Activated CD4-positive, alpha-beta T cell treated with anti-CD3 and anti-CD28 coated beads for 36 hours (primary cell): ENCODE measurements around the gene TAF6. TPM values are rescaled to one million over a fixed set of nuclear protein-coding genes. Genes with fewer than 3 reads are reported as not detected.
"Not testable (repeated sequence)": the region's sequence is repeated elsewhere in the genome, so short reads cannot be mapped to it uniquely, and the experiment has no call there.

ENCODE experiments used
- ATAC-seq: fragments of 200-7000 bp; cut with Tn5 transposase; one replicate; pipeline ENCODE4 v1.10.0; 2021; ENCODE audit warnings: mild to moderate bottlenecking, moderate library complexity
- CTCF ChIA-PET: fragments of 350-600 bp; sonication (Branson Sonifier 250); formaldehyde crosslinking; loops from one replicate; lab custom pipeline; 2021; ENCODE audit warnings: antibody characterized with exemption; lab: Charles Lee
- POLR2A ChIA-PET: fragments of 350-600 bp; sonication (Branson Sonifier 250); formaldehyde crosslinking; loops from one replicate; lab custom pipeline; 2021; ENCODE audit warnings: antibody characterized with exemption, inconsistent platforms; lab: Charles Lee
- DNase-seq: peaks from one replicate; pipeline ENCODE4 v3.0.0-alpha.2; 2020
- H3K27ac Mint-ChIP-seq: one replicate; pipeline ENCODE4 v1.8.0; 2021; ENCODE audit warnings: mixed read lengths
- H3K27me3 Mint-ChIP-seq: one replicate; pipeline ENCODE4 v1.8.0; 2021; ENCODE audit warnings: mixed read lengths
- H3K36me3 Mint-ChIP-seq: one replicate; pipeline ENCODE4 v1.8.0; 2021; ENCODE audit warnings: low read depth, mixed read lengths
- H3K4me1 Mint-ChIP-seq: one replicate; pipeline ENCODE4 v1.8.0; 2021; ENCODE audit warnings: mixed read lengths
- H3K4me3 Mint-ChIP-seq: one replicate; pipeline ENCODE4 v1.8.0; 2021; ENCODE audit warnings: mild to moderate bottlenecking, moderate library complexity, mixed read lengths
- H3K9me3 Mint-ChIP-seq: one replicate; pipeline ENCODE4 v1.8.0; 2021; ENCODE audit warnings: low read depth, mixed read lengths
- intact Hi-C, 2 experiments: fragments of 100-400 bp; cut with DNase I in 1 of 2; cut with micrococcal nuclease in 1 of 2; formaldehyde crosslinking; loops; one replicate each; pipeline versions ENCODE4 v1.14.2 to v1.15.1; 2022 to 2024; cut with DNase I, micrococcal nuclease
- total RNA-seq, 2 experiments: library from RNA; stranded (reverse); gene quantifications; one replicate each; pipeline ENCODE4 v1.2.3, GENCODE V29; 2021

The TAF6 gene
- total RNA-seq, 2 experiments from 2014 or later, result 54.3 to 59.5 TPM

GRCh38 chr7:100132126-100132525, 13.0 kb upstream of the TAF6 start:
- ATAC-seq, result no peak
- no peaks in the 10 kb centered on the region for H3K9me3 Mint-ChIP-seq

GRCh38 chr7:100130608-100131453, 11.7 kb upstream of the TAF6 start:
- H3K4me1 Mint-ChIP-seq, result peaks cover 11% of the 10 kb centered on the region
- peak overlapping the region; percentile 33 for H3K4me3 Mint-ChIP-seq

More at GRCh38 chr7:100132126-100132525, 13.0 kb upstream of the TAF6 start:
- intact Hi-C loops, result loop anchor here (1.0 to 5.0 kb wide), 6 partner anchors 89 to 318 kb away; no protein-coding TSS in a partner anchor
- peaks cover 9% of the 10 kb centered on the region for H3K4me1 Mint-ChIP-seq
- no peak for DNase-seq
- no peaks in the 10 kb centered on the region for H3K36me3 Mint-ChIP-seq
- POLR2A ChIA-PET, result interaction anchor here (1.1 kb wide), 1 partner anchor 12 kb away, joined by 4 read pairs; no protein-coding TSS in a partner anchor
- no peak overlapping the region for H3K4me3 Mint-ChIP-seq
- no peak overlapping the region for H3K27ac Mint-ChIP-seq
- no peaks in the 10 kb centered on the region for H3K27me3 Mint-ChIP-seq
- CTCF ChIA-PET, result interaction anchor here (0.6 to 5.0 kb wide), 26 partner anchors 8 to 321 kb away, joined by 3 to 41 read pairs (median 5); partner anchors contain the start of genes CNPY4, GPC2, LAMTOR4 and PVRIG

GRCh38 chr7:100130220-100130607, 11.1 kb upstream of the TAF6 start:
- not testable (repeated sequence) for H3K27ac Mint-ChIP-seq, H3K27me3 Mint-ChIP-seq, DNase-seq, H3K4me3 Mint-ChIP-seq, ATAC-seq, H3K9me3 Mint-ChIP-seq, H3K36me3 Mint-ChIP-seq
- H3K4me1 Mint-ChIP-seq, result peaks cover 17% of the 10 kb centered on the region
- ChIA-PET CTCF (interaction anchor here (0.6 to 5.0 kb wide), 17 partner anchors 10 to 577 kb away, joined by 3 to 41 read pairs (median 9); partner anchors contain the start of genes AP4M1, CNPY4, LAMTOR4 and MCM7), POLR2A (interaction anchor here (1.0 kb wide), 1 partner anchor 19 kb away, joined by 3 read pairs; the partner anchor contains the start of gene LAMTOR4)
- intact Hi-C loops, result loop anchor here (2.0 to 5.0 kb wide), 3 partner anchors 92 to 218 kb away; no protein-coding TSS in a partner anchor

More at GRCh38 chr7:100130608-100131453, 11.7 kb upstream of the TAF6 start:
- POLR2A ChIA-PET, result interaction anchor here (1.0 to 1.1 kb wide), 2 partner anchors 11 to 18 kb away, joined by 3 to 4 read pairs; partner anchors contain the start of gene LAMTOR4
- DNase-seq, result peak; percentile 94
- Mint-ChIP-seq H3K9me3 (no peaks in the 10 kb centered on the region), H3K27me3 (no peaks in the 10 kb centered on the region), H3K27ac (no peak overlapping the region), H3K36me3 (peaks cover 3% of the 10 kb centered on the region)
- peak; percentile 24 for ATAC-seq
- intact Hi-C loops, result loop anchor here (1.0 to 5.0 kb wide), 6 partner anchors 50 to 219 kb away; partner anchors contain the start of gene ZNF3 (in 1 of the 2)
- CTCF ChIA-PET, result interaction anchor here (0.5 to 5.0 kb wide), 24 partner anchors 10 to 328 kb away, joined by 3 to 41 read pairs (median 5); partner anchors contain the start of genes AP4M1, CNPY4, LAMTOR4 and MCM7

- ChIA-PET CTCF (interaction anchor here (0.6 to 2.2 kb wide), 10 partner anchors 10 to 235 kb away, joined by 3 to 9 read pairs (median 3); partner anchors contain the start of gene LAMTOR4), POLR2A (interaction anchor here (0.5 to 1.2 kb wide), 4 partner anchors 15 to 300 kb away, joined by 3 to 7 read pairs (median 3); partner anchors contain the start of gene ZCWPW1)
- intact Hi-C loops, result loop anchor here (5.0 kb wide), 4 partner anchors 46 to 459 kb away; partner anchors contain the start of genes FBXO24 (in 1 of the 2), GPC2 (in 1 of the 2), LRCH4 (in 1 of the 2) and STAG3 (in 1 of the 2)
- H3K4me1 Mint-ChIP-seq, result peaks cover 28% of the 10 kb centered on the region
- H3K9me3 Mint-ChIP-seq, result no peaks in the 10 kb centered on the region
- H3K27ac Mint-ChIP-seq, result peak overlapping the region; percentile 24
- ATAC-seq (no peak), DNase-seq (peak; percentile 28)
- peaks cover 12% of the 10 kb centered on the region for H3K36me3 Mint-ChIP-seq
- H3K27me3 Mint-ChIP-seq, result no peaks in the 10 kb centered on the region
- H3K4me3 Mint-ChIP-seq, result peak overlapping the region; percentile 93
Measured at GRCh38 chr7:100128637-100128963, 9.4 kb upstream of the TAF6 start.

GRCh38 chr7:100127866-100128636, 8.9 kb upstream of the TAF6 start:
- no peaks in the 10 kb centered on the region for H3K27me3 Mint-ChIP-seq
- peak overlapping the region; percentile 93 for H3K4me3 Mint-ChIP-seq
- CTCF ChIA-PET, result interaction anchor here (0.6 to 2.2 kb wide), 7 partner anchors 11 to 90 kb away, joined by 3 to 9 read pairs (median 3); partner anchors contain the start of gene LAMTOR4
- no peaks in the 10 kb centered on the region for H3K9me3 Mint-ChIP-seq
- ATAC-seq (peak; percentile 5), DNase-seq (peak; percentile 58)
- POLR2A ChIA-PET, result interaction anchor here (0.5 to 1.2 kb wide), 3 partner anchors 14 to 301 kb away, joined by 3 to 7 read pairs (median 3); partner anchors contain the start of gene ZCWPW1
- peak overlapping the region; percentile 83 for H3K27ac Mint-ChIP-seq
- H3K36me3 Mint-ChIP-seq, result peaks cover 12% of the 10 kb centered on the region
- peaks cover 28% of the 10 kb centered on the region for H3K4me1 Mint-ChIP-seq
- intact Hi-C loops, result loop anchor here (1.0 to 5.0 kb wide), 16 partner anchors 9 to 459 kb away; partner anchors contain the start of genes AP4M1 (in 2 of the 2), CNPY4 (in 2 of the 2), GPC2 (in 2 of the 2) and MCM7 (in 2 of the 2)

GRCh38 chr7:100126931-100127865, 8.0 kb upstream of the TAF6 start, which contains the start of gene MBLAC1:
Gene MBLAC1 (plus strand): TSS chr7:100126967. CDS start chr7:100127396, 429 bp downstream.
- Mint-ChIP-seq H3K9me3 (no peaks in the 10 kb centered on the region), H3K36me3 (peaks cover 12% of the 10 kb centered on the region), H3K27ac (peak within 1 kb of the TSS; percentile 99), H3K4me1 (peaks cover 28% of the 10 kb centered on the region), H3K27me3 (no peaks in the 10 kb centered on the region), H3K4me3 (peak within 1 kb of the TSS; percentile 93)
- ATAC-seq (peak; percentile 74), DNase-seq (peak; percentile 95)
- CTCF ChIA-PET, result interaction anchor here (0.5 to 1.8 kb wide), 9 partner anchors 15 to 281 kb away, joined by 3 to 5 read pairs (median 3); partner anchors contain the start of genes AP4M1, LAMTOR4 and MCM7
- POLR2A ChIA-PET, result interaction anchor here (0.6 to 1.3 kb wide), 7 partner anchors 22 to 304 kb away, joined by 3 to 15 read pairs (median 4); partner anchors contain the start of genes AP4M1, LAMTOR4, MCM7 and ZSCAN21
- intact Hi-C loops, result loop anchor here (1.0 to 5.0 kb wide), 16 partner anchors 8 to 460 kb away; partner anchors contain the start of genes AP4M1 (in 2 of the 2), CNPY4 (in 2 of the 2), GPC2 (in 2 of the 2) and MCM7 (in 2 of the 2)

- ChIA-PET POLR2A (interaction anchor here (0.6 to 1.3 kb wide), 10 partner anchors 10 to 305 kb away, joined by 3 to 15 read pairs (median 4); partner anchors contain the start of genes AP4M1, LAMTOR4, MCM7 and ZSCAN21), CTCF (interaction anchor here (0.5 to 1.8 kb wide), 9 partner anchors 16 to 1117 kb away, joined by 3 to 5 read pairs (median 3); partner anchors contain the start of genes AP4M1, LAMTOR4 and MCM7)
- intact Hi-C loops, result loop anchor here (2.0 to 5.0 kb wide), 9 partner anchors 26 to 461 kb away; partner anchors contain the start of genes AP4M1 (in 1 of the 2), FBXO24 (in 1 of the 2), GPC2 (in 1 of the 2) and LRCH4 (in 1 of the 2)
- Mint-ChIP-seq H3K36me3 (peaks cover 12% of the 10 kb centered on the region), H3K27ac (peak overlapping the region; percentile 99), H3K4me3 (peak overlapping the region; percentile 93), H3K9me3 (no peaks in the 10 kb centered on the region), H3K27me3 (no peaks in the 10 kb centered on the region), H3K4me1 (peaks cover 28% of the 10 kb centered on the region)
- no peak for DNase-seq
- ATAC-seq, result peak; percentile 31
Measured at GRCh38 chr7:100126239-100126930, 7.2 kb upstream of the TAF6 start.

- peak overlapping the region; percentile 20 for H3K27ac Mint-ChIP-seq
- CTCF ChIA-PET, result interaction anchor here (0.6 to 2.2 kb wide), 4 partner anchors 8 to 581 kb away, joined by 3 to 6 read pairs (median 4); partner anchors contain the start of gene POP7
- peaks cover 31% of the 10 kb centered on the region for H3K4me1 Mint-ChIP-seq
- ATAC-seq (no peak), DNase-seq (no peak)
- H3K4me3 Mint-ChIP-seq, result peak overlapping the region; percentile 93
- H3K27me3 Mint-ChIP-seq, result no peaks in the 10 kb centered on the region
- H3K36me3 Mint-ChIP-seq, result peaks cover 12% of the 10 kb centered on the region
- no peaks in the 10 kb centered on the region for H3K9me3 Mint-ChIP-seq
- POLR2A ChIA-PET, result interaction anchor here (0.6 to 1.2 kb wide), 2 partner anchors 23 to 736 kb away, joined by 3 to 7 read pairs; partner anchors contain the start of genes AP4M1 and MCM7
- intact Hi-C loops, result loop anchor here (5.0 kb wide), 4 partner anchors 42 to 463 kb away; partner anchors contain the start of genes FBXO24 (in 1 of the 2), GPC2 (in 1 of the 2), LRCH4 (in 1 of the 2) and STAG3 (in 1 of the 2)
Measured at GRCh38 chr7:100124301-100125230, 5.4 kb upstream of the TAF6 start.
